GM21786 (cell line): ENCODE results near the gene WIPF1.

ENCODE experiments used
- ATAC-seq: cut with Tn5 transposase; IDR thresholded peaks from one replicate; pipeline ENCODE4 v1.9.1; 2021; ENCODE audit not compliant: unreplicated experiment

Gene WIPF1, protein sequence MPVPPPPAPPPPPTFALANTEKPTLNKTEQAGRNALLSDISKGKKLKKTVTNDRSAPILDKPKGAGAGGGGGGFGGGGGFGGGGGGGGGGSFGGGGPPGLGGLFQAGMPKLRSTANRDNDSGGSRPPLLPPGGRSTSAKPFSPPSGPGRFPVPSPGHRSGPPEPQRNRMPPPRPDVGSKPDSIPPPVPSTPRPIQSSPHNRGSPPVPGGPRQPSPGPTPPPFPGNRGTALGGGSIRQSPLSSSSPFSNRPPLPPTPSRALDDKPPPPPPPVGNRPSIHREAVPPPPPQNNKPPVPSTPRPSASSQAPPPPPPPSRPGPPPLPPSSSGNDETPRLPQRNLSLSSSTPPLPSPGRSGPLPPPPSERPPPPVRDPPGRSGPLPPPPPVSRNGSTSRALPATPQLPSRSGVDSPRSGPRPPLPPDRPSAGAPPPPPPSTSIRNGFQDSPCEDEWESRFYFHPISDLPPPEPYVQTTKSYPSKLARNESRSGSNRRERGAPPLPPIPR

DNA sequence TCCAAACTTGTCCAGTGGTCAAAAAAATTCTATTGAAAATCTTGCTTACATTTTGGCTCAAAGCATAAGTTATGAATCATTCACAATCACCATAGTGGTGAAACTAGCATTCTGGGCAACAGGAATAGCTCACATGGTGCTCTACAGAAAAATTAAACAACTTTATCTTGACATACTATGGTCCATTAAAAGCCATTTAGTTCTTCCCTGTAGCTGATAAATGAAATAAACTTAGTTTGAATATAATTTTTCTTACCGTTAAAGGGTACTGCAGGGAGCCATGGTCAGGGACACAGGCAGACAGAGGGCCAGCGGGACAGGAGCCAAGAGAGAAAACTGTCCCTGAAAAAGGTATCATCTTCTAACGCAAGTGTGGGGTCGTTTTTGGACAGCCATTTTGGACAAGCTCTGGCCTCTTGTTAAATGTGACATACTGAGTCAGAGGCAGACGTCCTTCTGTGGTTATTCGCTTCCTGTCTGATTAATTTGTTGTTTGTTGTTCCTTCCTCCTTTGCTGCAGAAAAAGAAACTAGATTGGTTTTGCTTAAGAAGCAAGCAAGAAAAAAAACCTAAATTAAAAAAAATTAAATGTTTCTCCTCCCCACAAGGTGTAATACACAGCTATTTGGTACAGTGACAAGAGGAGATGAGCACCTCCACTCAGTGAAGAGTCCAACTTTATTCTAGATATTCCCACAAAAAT lies at the start of gene WIPF1:
WIPF1 (minus strand) TSS at position 460 of the 703 bp plus-strand sequence. CDS start 12,231 bp downstream, outside the sequence.
- ATAC-seq: peak; percentile 42

DNA sequence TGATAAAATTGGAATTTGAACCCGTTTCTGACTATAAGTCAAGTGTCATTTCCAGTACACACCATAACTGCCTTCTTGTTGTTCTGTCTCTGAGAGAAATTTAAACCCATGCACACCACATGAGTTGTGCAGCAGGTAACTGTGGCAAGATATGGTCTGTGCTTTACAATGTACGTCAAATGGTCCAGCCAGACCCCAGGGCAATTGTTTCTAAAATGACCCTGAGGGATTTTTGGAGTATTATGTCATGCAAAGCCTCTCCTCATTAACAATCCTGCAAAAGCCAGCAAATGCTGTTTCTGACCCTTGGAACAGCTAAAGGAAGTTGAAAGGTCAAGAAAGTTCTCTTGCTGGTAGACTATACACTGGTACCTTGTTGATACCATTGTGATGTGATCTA lies 47.7 kb upstream of the WIPF1 start:
- no peak for ATAC-seq

GRCh38 chr2:174644406-174644805 lies 46.8 kb upstream of the WIPF1 start:
- no peak for ATAC-seq

DNA sequence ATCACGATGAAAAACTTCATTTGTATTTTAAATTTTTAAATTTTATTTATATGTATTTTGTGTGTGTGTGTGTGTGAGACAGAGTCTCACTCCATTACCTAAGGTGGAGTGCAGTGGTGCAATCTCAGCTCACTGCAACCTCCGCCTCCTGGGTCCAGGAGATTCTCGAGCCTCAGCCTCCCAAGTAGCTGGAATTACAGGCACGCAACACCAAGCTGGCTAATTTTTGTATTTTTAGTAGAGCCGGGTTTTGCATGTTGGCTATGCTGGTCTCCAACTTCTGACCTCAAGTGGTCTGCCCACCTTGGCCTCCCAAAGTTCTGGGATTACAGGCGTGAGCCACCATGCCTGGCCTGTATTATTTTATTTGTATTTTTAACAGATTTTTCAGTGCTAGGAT lies 45.8 kb upstream of the WIPF1 start:
- no peak for ATAC-seq

DNA sequence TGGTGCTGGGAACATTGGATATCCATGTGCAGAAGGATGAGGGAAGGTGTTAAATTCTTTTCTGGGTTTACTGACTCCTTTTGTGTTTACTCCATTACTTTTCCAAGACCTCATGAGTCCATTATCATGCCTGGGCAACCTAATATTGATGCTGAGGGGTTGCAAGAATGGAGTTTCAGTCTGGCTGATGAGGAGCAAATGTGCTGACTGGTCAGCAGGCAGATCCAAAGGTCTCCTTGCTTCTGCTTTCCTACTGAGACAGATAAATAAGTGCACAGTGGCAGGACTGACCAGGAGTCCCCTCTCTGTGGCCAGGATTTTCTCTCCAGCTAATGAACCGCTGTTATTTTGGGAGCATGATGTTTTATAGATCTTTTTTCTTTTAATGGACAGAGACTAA lies 43.6 kb upstream of the WIPF1 start:
- no peak for ATAC-seq

- no peak for ATAC-seq
Measured at GRCh38 chr2:174636987-174637386, 39.4 kb upstream of the WIPF1 start.

- no peak for ATAC-seq
Measured at GRCh38 chr2:174635776-174636404, 38.3 kb upstream of the WIPF1 start.

GRCh38 chr2:174635015-174635593 lies 37.5 kb upstream of the WIPF1 start:
- no peak for ATAC-seq

- peak; percentile 69 for ATAC-seq
Measured at GRCh38 chr2:174634130-174635014, 36.8 kb upstream of the WIPF1 start.

DNA sequence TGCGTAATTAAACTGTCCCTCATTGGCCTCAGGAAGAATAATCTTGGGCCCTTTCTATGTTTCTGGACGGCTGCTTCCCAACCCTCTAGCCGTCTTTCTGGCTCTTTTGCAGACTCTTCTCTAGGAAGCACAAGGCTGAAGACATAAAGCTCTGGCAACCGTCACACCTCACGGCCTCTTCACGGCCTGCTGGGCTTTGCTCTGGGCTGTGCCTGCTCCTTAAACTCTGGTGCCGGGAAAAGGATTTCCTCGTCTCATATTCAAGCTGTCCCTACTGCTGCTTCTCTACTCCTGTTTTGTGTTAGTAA lies 36.0 kb upstream of the WIPF1 start:
- no peak for ATAC-seq

- peak; percentile 30 for ATAC-seq
Measured at GRCh38 chr2:174632841-174633622, 35.4 kb upstream of the WIPF1 start.

DNA sequence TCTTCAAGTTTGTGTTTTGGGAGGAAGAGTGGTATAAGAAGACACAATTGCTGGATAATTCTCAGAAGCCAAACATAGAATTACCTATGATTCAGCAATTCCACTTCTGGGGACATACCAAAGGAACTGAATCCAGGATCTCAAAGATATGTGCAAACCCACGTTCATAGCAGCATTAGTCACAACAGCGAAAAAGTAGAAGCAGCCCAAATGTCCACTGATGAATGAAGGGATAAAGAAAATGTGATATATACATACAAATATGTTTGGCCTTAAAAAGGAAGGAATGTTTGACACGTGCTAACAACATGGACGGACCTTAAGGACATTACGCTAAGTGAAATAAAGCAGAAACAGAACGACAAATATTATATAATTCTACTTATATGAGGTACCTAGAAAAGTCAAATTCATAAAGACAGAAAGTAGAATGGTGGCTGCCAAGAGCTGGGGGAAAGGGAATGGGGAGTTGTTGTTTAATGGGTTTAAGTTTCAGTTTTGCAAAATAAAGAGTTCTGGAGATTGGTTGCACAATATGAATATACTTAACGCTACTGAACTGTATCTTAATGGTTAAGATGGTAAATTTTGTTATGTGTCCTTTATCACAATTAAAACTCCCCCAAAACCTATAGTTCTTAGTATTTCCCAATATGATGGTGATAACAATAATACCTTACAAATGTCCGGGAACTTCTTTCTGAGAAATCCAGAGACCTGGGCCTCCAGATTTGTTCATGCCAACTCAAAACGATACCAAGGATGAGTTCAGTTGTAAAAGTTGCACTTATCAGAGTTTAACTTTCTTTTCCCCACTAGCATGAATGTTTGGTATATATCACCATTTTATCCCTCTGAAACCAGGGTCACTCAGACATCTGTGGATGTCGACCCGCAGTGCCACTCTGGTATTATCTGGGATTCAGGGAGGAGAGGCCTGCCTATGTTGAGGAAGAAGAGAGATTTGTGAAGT lies 33.7 kb upstream of the WIPF1 start:
- no peak for ATAC-seq

- ATAC-seq: no peak
Measured at GRCh38 chr2:174630107-174630506, 32.5 kb upstream of the WIPF1 start.

- ATAC-seq: no peak
Measured at GRCh38 chr2:174629506-174629905, 31.9 kb upstream of the WIPF1 start.

- ATAC-seq: no peak
Measured at GRCh38 chr2:174628528-174629169, 31.0 kb upstream of the WIPF1 start.

DNA sequence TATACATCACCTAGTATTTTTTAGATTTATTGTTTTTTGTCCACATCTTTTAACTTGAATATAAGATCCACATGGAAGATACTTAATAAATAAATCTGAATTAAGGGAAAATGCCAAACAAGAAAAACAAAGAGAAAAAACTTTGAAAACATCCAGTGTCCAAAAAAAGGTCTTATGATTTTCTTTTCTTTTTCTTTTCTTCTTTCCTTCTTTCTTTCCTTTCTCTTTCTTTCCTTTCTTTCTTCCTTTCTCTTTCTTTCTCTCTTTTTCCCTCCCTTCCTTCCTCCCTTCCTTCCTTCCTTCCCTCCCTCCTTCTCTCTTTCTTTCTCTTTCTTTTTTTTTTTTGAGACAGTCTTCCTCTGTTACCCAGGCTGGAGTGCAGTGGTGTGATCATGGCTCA lies 29.6 kb upstream of the WIPF1 start:
- no peak for ATAC-seq

- ATAC-seq: no peak
Measured at GRCh38 chr2:174624895-174625430, 27.4 kb upstream of the WIPF1 start.

GRCh38 chr2:174623690-174624089 lies 26.1 kb upstream of the WIPF1 start:
- ATAC-seq: peak; percentile 56
